ENCODE measurements around the gene ITGB3. TPM values are rescaled to one million over a fixed set of nuclear protein-coding genes. Genes with fewer than 3 reads are reported as not detected.

ITGB3 gene
- total RNA-seq, 5 donors from 2014 or later (not counting 1 experiment from before 2014, with no cell fraction given), result 0.22 to 3.8 (median 0.26) TPM

- Mint-ChIP-seq H3K27ac (no peak overlapping the region), H3K27me3 (peaks cover 3 to 4% of the 10 kb centered on the region in 2 donors), H3K4me1 (peaks cover 0 to 2% (median 0%) of the 10 kb centered on the region in 3 donors), H3K36me3 (no peaks in the 10 kb centered on the region), H3K9me3 (no peaks in the 10 kb centered on the region), H3K4me3 (no peak overlapping the region)
- WGBS (ENCODE audit: insufficient coverage), result 83% methylated on average over 5 of the region's 6 CpGs
- DNase-seq (no peak), ATAC-seq (replicated peaks in 1 of 4) (no peak)
- H3K9me3 ChIP-seq, result no peaks in the 10 kb centered on the region
- H3K27ac ChIP-seq (ENCODE audit: low read length), result no peak overlapping the region
- no peaks in the 10 kb centered on the region for H3K36me3 ChIP-seq (ENCODE audit: control insufficient read depth in 2 of 2, extremely low read depth in 1 of 2, insufficient read depth in 1 of 2, low read length in 1 of 2)
- ChIA-PET POLR2A (no interaction called here), CTCF (no interaction called here)
- no peak overlapping the region for H3K4me3 ChIP-seq (ENCODE audit: control insufficient read depth in 1 of 2, extremely low read depth in 1 of 2, low read length in 1 of 2)
- peaks cover 0 to 27% of the 10 kb centered on the region in 2 experiments for H3K27me3 ChIP-seq (replicated peaks in 1 of 2; ENCODE audit: control insufficient read depth in 2 of 2, extremely low read depth in 1 of 2, insufficient read depth in 2 of 2, low read length in 1 of 2)
- no peaks in the 10 kb centered on the region for H3K4me1 ChIP-seq (ENCODE audit: control insufficient read depth in 1 of 2, extremely low read depth in 1 of 2, insufficient read depth in 2 of 2, low read length in 2 of 2)
Measured at GRCh38 chr17:47295874-47296255, 42.2 kb downstream of the ITGB3 start.

- H3K36me3 ChIP-seq (ENCODE audit: control insufficient read depth in 2 of 2, extremely low read depth in 1 of 2, insufficient read depth in 1 of 2, low read length in 1 of 2), result no peaks in the 10 kb centered on the region
- no peaks in the 10 kb centered on the region for H3K9me3 ChIP-seq
- POLR2A ChIA-PET, result interaction anchor here in 1 of 2 donors (0.7 kb wide), 1 partner anchor 353 kb away, joined by 3 read pairs; no protein-coding TSS in a partner anchor
- peaks cover 0 to 24% of the 10 kb centered on the region in 2 experiments for H3K27me3 ChIP-seq (replicated peaks in 1 of 2; ENCODE audit: control insufficient read depth in 2 of 2, extremely low read depth in 1 of 2, insufficient read depth in 2 of 2, low read length in 1 of 2)
- Mint-ChIP-seq H3K36me3 (no peaks in the 10 kb centered on the region), H3K27me3 (peaks cover 2 to 3% of the 10 kb centered on the region in 2 donors), H3K9me3 (peaks cover 5 to 11% (median 9%) of the 10 kb centered on the region in 3 donors), H3K4me1 (peaks cover 0 to 5% (median 0%) of the 10 kb centered on the region in 3 donors), H3K27ac (no peak overlapping the region), H3K4me3 (no peak overlapping the region)
- DNase-seq, result no peak
- CTCF ChIA-PET, result no interaction called here
- H3K27ac ChIP-seq (ENCODE audit: low read length), result no peak overlapping the region
- H3K4me1 ChIP-seq (ENCODE audit: control insufficient read depth in 1 of 2, extremely low read depth in 1 of 2, insufficient read depth in 2 of 2, low read length in 2 of 2), result no peaks in the 10 kb centered on the region
- H3K4me3 ChIP-seq (ENCODE audit: control insufficient read depth in 1 of 2, extremely low read depth in 1 of 2, low read length in 1 of 2), result no peak overlapping the region
- no peak for ATAC-seq (replicated peaks in 1 of 4)
- no CpG with 5 or more reads among the region's 4 CpGs for WGBS (ENCODE audit: insufficient coverage)
Measured at GRCh38 chr17:47297661-47298400, 44.2 kb downstream of the ITGB3 start.

DNA sequence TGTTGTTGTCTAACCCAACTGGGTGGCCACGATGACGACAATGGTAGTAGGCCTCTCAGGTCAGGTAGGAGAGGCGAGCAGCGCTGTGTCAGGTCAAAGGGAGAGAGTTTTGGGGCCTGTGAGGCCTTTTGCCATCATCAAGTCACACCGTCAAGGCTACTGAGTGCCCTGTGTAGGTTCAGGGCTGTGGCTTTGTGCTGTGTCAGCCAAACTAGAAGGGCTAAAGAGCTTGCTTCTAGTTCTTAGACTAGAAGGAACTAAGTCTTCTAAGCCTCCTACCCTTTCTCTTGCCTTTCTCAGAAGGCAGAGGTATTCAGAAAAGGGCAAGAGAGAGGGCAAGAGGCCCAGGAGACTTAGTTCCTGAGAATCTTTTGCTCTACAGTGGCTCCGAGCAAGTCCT lies 45.1 kb downstream of the ITGB3 start:
- no peak overlapping the region for H3K27ac Mint-ChIP-seq
- 98% methylated on average over 6 of the region's 6 CpGs for WGBS (ENCODE audit: insufficient coverage)
- CTCF ChIA-PET, result no interaction called here
- Histone ChIP-seq H3K36me3 (ENCODE audit: control insufficient read depth in 2 of 2, extremely low read depth in 1 of 2, insufficient read depth in 1 of 2, low read length in 1 of 2) (no peaks in the 10 kb centered on the region), H3K4me1 (ENCODE audit: control insufficient read depth in 1 of 2, extremely low read depth in 1 of 2, insufficient read depth in 2 of 2, low read length in 2 of 2) (no peaks in the 10 kb centered on the region), H3K27me3 (replicated peaks in 1 of 2; ENCODE audit: control insufficient read depth in 2 of 2, extremely low read depth in 1 of 2, insufficient read depth in 2 of 2, low read length in 1 of 2) (peaks cover 0 to 24% of the 10 kb centered on the region in 2 experiments), H3K27ac (ENCODE audit: low read length) (no peak overlapping the region), H3K9me3 (no peaks in the 10 kb centered on the region), H3K4me3 (ENCODE audit: control insufficient read depth in 1 of 2, extremely low read depth in 1 of 2, low read length in 1 of 2) (no peak overlapping the region)
- DNase-seq (no peak), ATAC-seq (replicated peaks in 1 of 4) (no peak)
- H3K27me3 Mint-ChIP-seq, result peaks cover 2 to 3% of the 10 kb centered on the region in 2 donors
- no peak overlapping the region for H3K4me3 Mint-ChIP-seq
- POLR2A ChIA-PET, result no interaction called here
- peaks cover 5 to 11% (median 9%) of the 10 kb centered on the region in 3 donors for H3K9me3 Mint-ChIP-seq
- H3K4me1 Mint-ChIP-seq, result peaks cover 0 to 5% (median 0%) of the 10 kb centered on the region in 3 donors
- no peaks in the 10 kb centered on the region for H3K36me3 Mint-ChIP-seq

- Histone ChIP-seq H3K9me3 (no peaks in the 10 kb centered on the region), H3K27me3 (replicated peaks in 1 of 2; ENCODE audit: control insufficient read depth in 2 of 2, extremely low read depth in 1 of 2, insufficient read depth in 2 of 2, low read length in 1 of 2) (peaks cover 0 to 21% of the 10 kb centered on the region in 2 experiments), H3K36me3 (ENCODE audit: control insufficient read depth in 2 of 2, extremely low read depth in 1 of 2, insufficient read depth in 1 of 2, low read length in 1 of 2) (no peaks in the 10 kb centered on the region), H3K4me1 (ENCODE audit: control insufficient read depth in 1 of 2, extremely low read depth in 1 of 2, insufficient read depth in 2 of 2, low read length in 2 of 2) (no peaks in the 10 kb centered on the region), H3K4me3 (ENCODE audit: control insufficient read depth in 1 of 2, extremely low read depth in 1 of 2, low read length in 1 of 2) (no peak overlapping the region), H3K27ac (ENCODE audit: low read length) (no peak overlapping the region)
- CTCF ChIA-PET, result no interaction called here
- POLR2A ChIA-PET, result no interaction called here
- 98% methylated on average over 10 of the region's 13 CpGs for WGBS (ENCODE audit: insufficient coverage)
- Mint-ChIP-seq H3K27me3 (peaks cover 0 to 2% of the 10 kb centered on the region in 2 donors), H3K9me3 (peaks cover 5 to 11% (median 9%) of the 10 kb centered on the region in 3 donors), H3K27ac (no peak overlapping the region), H3K4me1 (peaks cover 0 to 2% (median 0%) of the 10 kb centered on the region in 3 donors), H3K36me3 (no peaks in the 10 kb centered on the region), H3K4me3 (no peak overlapping the region)
- no peak for DNase-seq
- no peak for ATAC-seq (replicated peaks in 1 of 4)
Measured at GRCh38 chr17:47299239-47299910, 45.7 kb downstream of the ITGB3 start.

DNA sequence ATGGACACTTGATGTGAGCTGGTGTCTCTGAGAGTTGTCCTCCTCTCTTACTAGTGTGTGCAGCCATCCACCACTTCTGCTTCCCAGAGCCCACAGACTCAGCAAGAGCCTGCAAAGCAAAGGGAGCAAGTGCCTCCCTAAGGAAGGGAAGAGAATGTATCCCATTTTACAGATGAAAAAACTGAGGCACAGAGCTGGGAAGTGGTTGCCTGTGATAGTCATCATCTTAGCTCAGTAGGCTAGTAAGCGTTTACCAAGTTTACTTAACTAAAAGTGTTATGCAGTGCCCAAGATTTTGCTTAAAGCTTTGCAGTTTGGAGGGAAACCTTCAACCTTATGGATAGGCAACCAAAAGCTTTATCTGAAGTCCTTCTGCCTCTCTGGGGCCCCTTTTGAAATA lies 47.1 kb downstream of the ITGB3 start:
- Mint-ChIP-seq H3K9me3 (peaks cover 5 to 11% (median 9%) of the 10 kb centered on the region in 3 donors), H3K27me3 (no peaks in the 10 kb centered on the region), H3K4me3 (no peak overlapping the region), H3K4me1 (peaks cover 7 to 11% (median 9%) of the 10 kb centered on the region in 3 donors), H3K36me3 (no peaks in the 10 kb centered on the region), H3K27ac (no peak overlapping the region)
- DNase-seq (no peak), ATAC-seq (replicated peaks in 1 of 4) (no peak)
- no CpG with 5 or more reads among the region's 1 CpG for WGBS (ENCODE audit: insufficient coverage)
- H3K27ac ChIP-seq (ENCODE audit: low read length), result no peak overlapping the region
- no peaks in the 10 kb centered on the region for H3K9me3 ChIP-seq
- CTCF ChIA-PET, result interaction anchor here in 1 of 2 donors (0.5 kb wide), 1 partner anchor 12 kb away, joined by 4 read pairs; no protein-coding TSS in a partner anchor
- POLR2A ChIA-PET, result no interaction called here
- peaks cover 0 to 13% of the 10 kb centered on the region in 2 experiments for H3K27me3 ChIP-seq (replicated peaks in 1 of 2; ENCODE audit: control insufficient read depth in 2 of 2, extremely low read depth in 1 of 2, insufficient read depth in 2 of 2, low read length in 1 of 2)
- no peak overlapping the region for H3K4me3 ChIP-seq (ENCODE audit: control insufficient read depth in 1 of 2, extremely low read depth in 1 of 2, low read length in 1 of 2)
- H3K36me3 ChIP-seq (ENCODE audit: control insufficient read depth in 2 of 2, extremely low read depth in 1 of 2, insufficient read depth in 1 of 2, low read length in 1 of 2), result no peaks in the 10 kb centered on the region
- peaks cover 0 to 5% of the 10 kb centered on the region in 2 experiments for H3K4me1 ChIP-seq (ENCODE audit: control insufficient read depth in 1 of 2, extremely low read depth in 1 of 2, insufficient read depth in 2 of 2, low read length in 2 of 2)

GRCh38 chr17:47301161-47301560 lies 47.5 kb downstream of the ITGB3 start:
- WGBS (ENCODE audit: insufficient coverage), result no CpG with 5 or more reads among the region's 3 CpGs
- DNase-seq, result no peak
- H3K4me1 Mint-ChIP-seq, result peaks cover 9 to 16% (median 10%) of the 10 kb centered on the region in 3 donors

More at GRCh38 chr17:47301161-47301560, 47.5 kb downstream of the ITGB3 start:
- H3K27me3 Mint-ChIP-seq, result no peaks in the 10 kb centered on the region
- H3K27ac ChIP-seq (ENCODE audit: low read length), result no peak overlapping the region
- H3K4me3 ChIP-seq (ENCODE audit: control insufficient read depth in 1 of 2, extremely low read depth in 1 of 2, low read length in 1 of 2), result no peak overlapping the region
- peaks cover 0 to 6% of the 10 kb centered on the region in 2 experiments for H3K4me1 ChIP-seq (ENCODE audit: control insufficient read depth in 1 of 2, extremely low read depth in 1 of 2, insufficient read depth in 2 of 2, low read length in 2 of 2)
- ChIA-PET CTCF (no interaction called here), POLR2A (no interaction called here)
- peaks cover 0 to 9% of the 10 kb centered on the region in 2 experiments for H3K27me3 ChIP-seq (replicated peaks in 1 of 2; ENCODE audit: control insufficient read depth in 2 of 2, extremely low read depth in 1 of 2, insufficient read depth in 2 of 2, low read length in 1 of 2)
- peak in 1 of 4 experiments; percentile 38 for ATAC-seq (replicated peaks in 1 of 4)
- H3K36me3 ChIP-seq (ENCODE audit: control insufficient read depth in 2 of 2, extremely low read depth in 1 of 2, insufficient read depth in 1 of 2, low read length in 1 of 2), result no peaks in the 10 kb centered on the region
- no peak overlapping the region for H3K27ac Mint-ChIP-seq
- no peak overlapping the region for H3K4me3 Mint-ChIP-seq
- H3K9me3 ChIP-seq, result no peaks in the 10 kb centered on the region
- no peaks in the 10 kb centered on the region for H3K36me3 Mint-ChIP-seq
- peaks cover 5 to 11% (median 9%) of the 10 kb centered on the region in 3 donors for H3K9me3 Mint-ChIP-seq
